GM12878 (cell line): Measurements from ENCODE around the gene CHAF1A. TPM values are rescaled to one million over a fixed set of nuclear protein-coding genes. Genes with fewer than 3 reads are reported as not detected.

ENCODE experiments used
- ATAC-seq: fragments of 200-7000 bp; cut with Tn5 transposase; 3 replicates; pipeline ENCODE4 v1.9.1; 2020; ENCODE audit warnings: mild to moderate bottlenecking, moderate library complexity
- BruUV-seq: library from RNA; stranded (reverse); fragments of 400-500 nt; replicated peaks from 2 replicates; lab custom pipeline; 2021; lab: Mats Ljungman, UMichigan
- CTCF ChIA-PET: fragments of 300-600 bp; sonication (Branson Sonifier 250); formaldehyde crosslinking; extraction: SDS; loops from one replicate; lab custom pipeline; 2021; ENCODE audit warnings: inconsistent platforms; lab: Yijun Ruan, JAX
- POLR2A ChIA-PET: fragments of 350-600 bp; formaldehyde crosslinking; extraction: SDS; loops from one replicate; lab custom pipeline; 2021; ENCODE audit warnings: inconsistent platforms; lab: Charles Lee
- RAD21 ChIA-PET: fragments of 300-600 bp; sonication (Branson Sonifier 250); formaldehyde crosslinking; loops from one replicate; lab custom pipeline; 2023; ENCODE audit warnings: antibody characterized with exemption; ENCODE audit not compliant: unreplicated experiment; lab: Charles Lee
- SMC1A ChIA-PET: fragments of 300-600 bp; sonication (Branson Sonifier 250); formaldehyde crosslinking; loops from one replicate; lab custom pipeline; 2023; ENCODE audit not compliant: unreplicated experiment, uncharacterized antibody; lab: Charles Lee
- DNase-seq: peaks from one replicate; pipeline ENCODE4 v3.0.0-alpha.2; 2011; ENCODE audit warnings: low read depth, low spot score
- FAIRE-seq: peaks from 3 replicates; lab custom pipeline; 2011; peaks lifted over from hg19 to GRCh38; lab: Jason Lieb, UNC
- H2AFZ ChIP-seq: 2 replicates; pipeline ENCODE4 v1.6.0; 2011; ENCODE audit warnings: low read depth, low read length, control low read depth; ENCODE audit not compliant: control insufficient read depth
- H3K27ac ChIP-seq: 2 replicates; pipeline ENCODE4 v1.5.1; 2011; ENCODE audit warnings: control low read depth; ENCODE audit not compliant: control insufficient read depth, insufficient read depth
- H3K27me3 ChIP-seq, 2 experiments: replicated peaks in 1 of 2; 2 replicates each; pipeline versions ENCODE4 v1.6.0 to v1.6.1; 2011; ENCODE audit warnings: low read length in 1 of 2; ENCODE audit not compliant: control insufficient read depth in 2 of 2, insufficient read depth in 2 of 2
- H3K36me3 ChIP-seq, 2 experiments: 2 replicates each; pipeline ENCODE4 v1.5.1; 2011; ENCODE audit warnings: low read length in 1 of 2; ENCODE audit not compliant: control insufficient read depth in 2 of 2, insufficient read depth in 2 of 2
- H3K4me1 ChIP-seq: 2 replicates; pipeline ENCODE4 v1.6.1; 2011; ENCODE audit warnings: mild to moderate bottlenecking, low read length, moderate library complexity, mixed read lengths; ENCODE audit not compliant: control insufficient read depth, insufficient read depth
- H3K4me2 ChIP-seq: 2 replicates; pipeline ENCODE4 v1.6.0; 2011; ENCODE audit warnings: control low read depth; ENCODE audit not compliant: control insufficient read depth, insufficient read depth
- H3K4me3 ChIP-seq: fragments of 200-600 bp; sonication (generic); 2 replicates; pipeline ENCODE4 v1.5.1; 2016
- H3K79me2 ChIP-seq: 2 replicates; pipeline ENCODE4 v1.6.0; 2011; ENCODE audit warnings: low read length; ENCODE audit not compliant: control insufficient read depth, insufficient read depth
- H3K9ac ChIP-seq: 2 replicates; pipeline ENCODE4 v1.8.0; 2011; ENCODE audit warnings: low read length, control low read depth, mixed read lengths; ENCODE audit not compliant: control insufficient read depth, insufficient read depth
- H3K9me3 ChIP-seq: replicated peaks from 3 replicates; pipeline ENCODE4 v1.5.1; 2011; ENCODE audit warnings: mild to moderate bottlenecking, low read length; ENCODE audit not compliant: control insufficient read depth, insufficient read depth
- H4K20me1 ChIP-seq: 2 replicates; pipeline ENCODE4 v1.6.0; 2011; ENCODE audit not compliant: control insufficient read depth, insufficient read depth
- BMI1 ChIP-seq: fragments of 450-650 bp; IDR thresholded peaks from 2 replicates; pipeline ENCODE4 v1.6.1; 2016; ENCODE audit warnings: mild to moderate bottlenecking, moderate library complexity, borderline replicate concordance
- GATAD2B ChIP-seq: fragments of 450-650 bp; conservative IDR thresholded peaks from 2 replicates; pipeline ENCODE4 v1.6.1; 2017; ENCODE audit warnings: low read depth, mild to moderate bottlenecking, moderate library complexity
- HCFC1 ChIP-seq: fragments of 150-350 bp; IDR thresholded peaks from 2 replicates; pipeline ENCODE4 v1.6.1; 2014; ENCODE audit warnings: low read length
- HSF1 ChIP-seq: fragments of 150-350 bp; IDR thresholded peaks from 2 replicates; pipeline ENCODE4 v1.6.1; 2014; ENCODE audit warnings: mild to moderate bottlenecking, low read depth, low read length
- IRF3 ChIP-seq: fragments of 450-650 bp; IDR thresholded peaks from 2 replicates; pipeline ENCODE4 v1.6.1; 2014; ENCODE audit warnings: mild to moderate bottlenecking
- NFYB ChIP-seq: IDR thresholded peaks from 2 replicates; pipeline ENCODE4 v1.6.1; 2011; ENCODE audit warnings: low read depth, mild to moderate bottlenecking, low read length, improper control_type of control experiment, moderate library complexity; ENCODE audit not compliant: insufficient read depth
- RAD21 ChIP-seq: IDR thresholded peaks from 2 replicates; pipeline ENCODE4 v1.6.1; 2011; ENCODE audit warnings: mild to moderate bottlenecking, low read depth, low read length, moderate library complexity; ENCODE audit not compliant: insufficient read depth
- RELA ChIP-seq: fragments of 450-650 bp; IDR thresholded peaks from 2 replicates; pipeline ENCODE4 v1.8.0; 2014; ENCODE audit warnings: borderline replicate concordance; ENCODE audit not compliant: partially characterized antibody
- REST ChIP-seq: IDR thresholded peaks from 2 replicates; pipeline ENCODE4 v1.6.1; 2012; ENCODE audit warnings: mild to moderate bottlenecking, low read depth, low read length
- RUNX3 ChIP-seq: IDR thresholded peaks from 2 replicates; pipeline ENCODE4 v1.6.1; 2012; ENCODE audit warnings: low read length, inconsistent platforms
- SMAD1 ChIP-seq: fragments of 450-650 bp; IDR thresholded peaks from 2 replicates; pipeline ENCODE4 v1.6.1; 2018; ENCODE audit warnings: mild to moderate bottlenecking, low read depth; ENCODE audit not compliant: partially characterized antibody
- SMAD5 ChIP-seq: IDR thresholded peaks from 2 replicates; pipeline ENCODE4 v1.6.1; 2016; ENCODE audit warnings: antibody characterized with exemption, low read depth
- SMC3 ChIP-seq: IDR thresholded peaks from 2 replicates; pipeline ENCODE4 v1.6.1; 2011; ENCODE audit warnings: low read length, improper control_type of control experiment, borderline replicate concordance
- TAF1 ChIP-seq: IDR thresholded peaks from 2 replicates; pipeline ENCODE4 v1.6.1; 2011; ENCODE audit warnings: mild to moderate bottlenecking, low read depth, low read length, borderline replicate concordance
- TCF12 ChIP-seq: IDR thresholded peaks from 2 replicates; pipeline ENCODE4 v1.6.1; 2011; ENCODE audit warnings: low read depth, mild to moderate bottlenecking, low read length
- ZBTB11 ChIP-seq: fragments of 450-650 bp; formaldehyde crosslinking; IDR thresholded peaks from 2 replicates; pipeline ENCODE4 v1.5.0; 2022; ENCODE audit warnings: mild to moderate bottlenecking, missing genetic modification characterization
- WGBS: methylation state at CpG from one replicate; pipeline ENCODE4 v1.1.6; 2016; ENCODE audit warnings: low lambda C conversion rate; ENCODE audit not compliant: insufficient replicate concordance, insufficient coverage; ENCODE audit errors: missing lambda C conversion rate; 5-methylcytosine and 5-hydroxymethylcytosine counted together
- in situ Hi-C: fragments of 300-500 bp; cut with MboI; formaldehyde crosslinking; loops from 9 replicates; pipeline ENCODE4 v1.14.3; 2018; ENCODE audit warnings: mixed read lengths
- intact Hi-C: fragments of 100-400 bp; cut with micrococcal nuclease; formaldehyde crosslinking; loops from one replicate; pipeline ENCODE4 v1.14.2; 2022; ENCODE audit not compliant: unreplicated experiment
- polyA plus RNA-seq, 11 experiments: library from polyadenylated mRNA; depleted of rRNA in 4 of 11; unstranded in 6 of 11; stranded (reverse) in 5 of 11; fragments of >200 nt; fragmentation: Nextera tagmentation in 4 of 11; fragmentation: Illumina TruSeq in 1 of 11; extraction: Ambion mirVana in 4 of 11; extraction: Trizol in 1 of 11; gene quantifications; 1 replicate in 1 of 11; 2 replicates in 10 of 11; pipeline versions ENCODE4 v1.2.1 to v1.2.3, GENCODE V29; 2011 to 2016; ENCODE audit warnings: inconsistent platforms in 2 of 11, missing spikeins in 2 of 11, low read depth in 1 of 11
- total RNA-seq, 4 experiments: library from RNA; depleted of rRNA in 3 of 4; stranded (reverse); fragments of >200 nt in 3 of 4; fragmentation: Illumina TruSeq in 1 of 4; extraction: Trizol in 1 of 4; gene quantifications; 2 replicates each; pipeline versions ENCODE4 v1.2.1 to v1.2.3, GENCODE V29; 2013 to 2021

Gene CHAF1A
- total and polyA plus RNA-seq, 10 of the 15 experiments (the other 5 are each of a cell fraction or from before 2014, with no cell fraction given): 1.3 to 69.1 (median 34.2) TPM

GRCh38 chr19:4416268-4416667, 13.8 kb downstream of the CHAF1A start:
- in situ Hi-C loops (no loop called here), intact Hi-C loops (no loop called here)
- 94% methylated on average over 9 of the region's 9 CpGs for WGBS
- ATAC-seq: no peak
- H3K79me2 ChIP-seq: peaks cover 5% of the 10 kb centered on the region
- H3K36me3 ChIP-seq: peaks cover 10 to 14% of the 10 kb centered on the region in 2 experiments; a peak in 3 of 4 replicates
- ChIA-PET RAD21 (interaction anchor here (1.1 kb wide), 1 partner anchor 64 kb away, joined by 6 read pairs; no protein-coding TSS in a partner anchor), SMC1A (no interaction called here), POLR2A (no interaction called here), CTCF (interaction anchor here (0.6 to 2.4 kb wide), 5 partner anchors 8 to 142 kb away, joined by 3 to 6 read pairs (median 3); partner anchors contain the start of gene CHAF1A)
- H3K9ac ChIP-seq: no peak overlapping the region
- no peaks in the 10 kb centered on the region for H3K9me3 ChIP-seq
- H3K4me3 ChIP-seq: no peak overlapping the region
- no peak overlapping the region for H3K27ac ChIP-seq
- H4K20me1 ChIP-seq: no peaks in the 10 kb centered on the region
- H3K27me3 ChIP-seq: no peaks in the 10 kb centered on the region
- no TSS peak for BruUV-seq
- no peak overlapping the region for H2AFZ ChIP-seq
- H3K4me1 ChIP-seq: no peaks in the 10 kb centered on the region
- no peak for FAIRE-seq
- DNase-seq: no peak
- H3K4me2 ChIP-seq: no peak overlapping the region
- no peak for TF ChIP-seq REST
- TF ChIP-seq SMC3: no peak
- TF ChIP-seq RELA: no peak
- no peak for TF ChIP-seq NFYB
- TF ChIP-seq GATAD2B: no peak
- TF ChIP-seq RUNX3: no peak
- no peak for TF ChIP-seq TCF12
- no peak for TF ChIP-seq SMAD5
- no peak for TF ChIP-seq ZBTB11 (CRISPR knock-in tag)
- TF ChIP-seq BMI1: no peak
- TF ChIP-seq TAF1: no peak
- TF ChIP-seq HCFC1: no peak
- no peak for TF ChIP-seq IRF3
- TF ChIP-seq RAD21: no peak
- TF ChIP-seq HSF1: no peak
- TF ChIP-seq SMAD1: no peak
